Measurements from ENCODE around the gene COQ10A. TPM values are rescaled to one million over a fixed set of nuclear protein-coding genes. Genes with fewer than 3 reads are reported as not detected.

Gene COQ10A
- total RNA-seq, 4 donors from 2014 or later: 2.8 to 11.0 (median 5.8) TPM

DNA sequence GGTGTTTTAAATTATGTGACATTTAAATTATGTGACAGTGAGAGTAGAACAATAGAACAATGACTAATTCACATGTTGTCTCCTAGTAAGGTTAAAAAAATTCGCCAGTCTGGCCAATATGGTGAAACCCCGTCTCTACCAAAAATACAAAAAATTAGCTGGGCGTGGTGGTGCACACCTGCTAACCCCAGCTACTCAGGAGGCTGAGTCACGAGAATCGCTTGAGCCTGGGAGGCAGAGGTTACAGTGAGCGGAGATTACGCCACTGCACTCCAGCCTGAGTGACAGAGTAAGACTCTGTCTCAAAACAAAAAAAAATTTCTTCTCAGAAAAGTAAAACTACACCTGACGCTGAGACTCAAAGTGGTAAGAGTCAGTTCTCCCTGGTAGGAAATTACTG lies 30.7 kb downstream of the COQ10A start:
- no peak for DNase-seq (ENCODE audit: low spot score in 2 of 2)
- WGBS, 2 donors: 89 to 90% methylated on average over 8 of the region's 8 CpGs
- intact Hi-C loops (cut with DNase I; ENCODE audit: low total_unique reads): no loop called here
- no peak for TF ChIP-seq POLR2A (IDR thresholded peaks at IDR 0.05)
- TF ChIP-seq, protein P1, sequence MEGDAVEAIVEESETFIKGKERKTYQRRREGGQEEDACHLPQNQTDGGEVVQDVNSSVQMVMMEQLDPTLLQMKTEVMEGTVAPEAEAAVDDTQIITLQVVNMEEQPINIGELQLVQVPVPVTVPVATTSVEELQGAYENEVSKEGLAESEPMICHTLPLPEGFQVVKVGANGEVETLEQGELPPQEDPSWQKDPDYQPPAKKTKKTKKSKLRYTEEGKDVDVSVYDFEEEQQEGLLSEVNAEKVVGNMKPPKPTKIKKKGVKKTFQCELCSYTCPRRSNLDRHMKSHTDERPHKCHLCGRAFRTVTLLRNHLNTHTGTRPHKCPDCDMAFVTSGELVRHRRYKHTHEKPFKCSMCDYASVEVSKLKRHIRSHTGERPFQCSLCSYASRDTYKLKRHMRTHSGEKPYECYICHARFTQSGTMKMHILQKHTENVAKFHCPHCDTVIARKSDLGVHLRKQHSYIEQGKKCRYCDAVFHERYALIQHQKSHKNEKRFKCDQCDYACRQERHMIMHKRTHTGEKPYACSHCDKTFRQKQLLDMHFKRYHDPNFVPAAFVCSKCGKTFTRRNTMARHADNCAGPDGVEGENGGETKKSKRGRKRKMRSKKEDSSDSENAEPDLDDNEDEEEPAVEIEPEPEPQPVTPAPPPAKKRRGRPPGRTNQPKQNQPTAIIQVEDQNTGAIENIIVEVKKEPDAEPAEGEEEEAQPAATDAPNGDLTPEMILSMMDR (IDR thresholded peaks at IDR 0.05): no peak
- no peak overlapping the region for H3K4me3 ChIP-seq (ENCODE audit: low read depth, poor library complexity, severe bottlenecking)

DNA sequence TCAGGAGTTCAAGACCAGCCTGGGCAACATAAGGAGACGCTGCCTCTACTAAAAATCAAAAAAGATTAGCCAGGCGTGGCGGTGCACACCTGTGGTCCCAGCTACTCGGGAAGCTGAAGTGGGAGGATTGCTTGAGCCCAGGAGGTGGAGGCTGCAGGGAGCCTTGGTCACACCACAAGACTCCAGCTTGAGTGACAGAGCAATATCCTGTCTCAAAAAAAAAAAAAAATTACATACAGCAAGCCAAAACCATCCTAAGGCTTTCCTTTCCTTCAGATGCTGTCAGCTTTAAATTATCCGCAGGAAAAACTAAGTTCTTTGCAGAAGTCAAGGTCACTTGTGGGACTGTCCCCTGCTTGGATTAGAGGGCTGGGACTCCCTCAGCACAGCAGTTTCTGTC lies 32.1 kb downstream of the COQ10A start:
- H3K4me3 ChIP-seq (ENCODE audit: low read depth, poor library complexity, severe bottlenecking): no peak overlapping the region
- TF ChIP-seq, protein P1 (IDR thresholded peaks at IDR 0.05): no peak
- no peak for TF ChIP-seq POLR2A (IDR thresholded peaks at IDR 0.05)
- intact Hi-C loops (cut with DNase I; ENCODE audit: low total_unique reads): no loop called here
- WGBS, 2 donors: 82 to 84% methylated on average over 5 of the region's 5 CpGs
- no peak for DNase-seq (ENCODE audit: low spot score in 2 of 2)

DNA sequence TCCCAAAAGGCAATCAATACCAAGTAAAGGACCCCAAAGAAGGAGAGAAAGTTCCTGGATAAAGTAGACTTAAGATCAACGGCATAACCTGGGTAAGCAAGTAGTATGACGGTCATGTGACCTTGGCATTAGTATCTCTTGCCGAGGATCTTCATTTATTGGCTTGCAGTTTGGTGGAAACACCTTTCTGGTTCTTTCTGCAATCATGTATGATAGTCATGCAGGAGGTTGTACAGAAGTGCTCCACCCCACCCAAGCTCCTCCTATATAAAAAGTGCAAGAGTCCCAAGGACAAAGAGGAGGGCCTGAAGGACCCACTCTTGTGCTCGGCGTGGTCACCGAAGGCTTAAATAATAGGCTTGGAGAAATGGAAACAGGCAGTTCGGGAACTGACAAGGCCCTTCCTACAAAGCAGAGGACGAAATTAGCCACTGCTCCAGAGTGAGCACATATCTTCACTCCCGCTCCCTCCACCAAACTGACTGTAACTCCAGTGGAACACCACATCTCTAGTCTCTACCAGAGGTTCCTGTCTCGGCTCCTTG lies 32.6 kb downstream of the COQ10A start:
- intact Hi-C loops (cut with DNase I; ENCODE audit: low total_unique reads): no loop called here
- DNase-seq (ENCODE audit: low spot score in 2 of 2): peak in 1 of 2 donors; percentile 24
- 0 to 1% methylated on average over 10 of the region's 10 CpGs for WGBS, 2 donors
- peak overlapping the region; percentile 67 for H3K4me3 ChIP-seq (ENCODE audit: low read depth, poor library complexity, severe bottlenecking)
- TF ChIP-seq, protein P1 (IDR thresholded peaks at IDR 0.05): no peak
- no peak for TF ChIP-seq POLR2A (IDR thresholded peaks at IDR 0.05)

DNA sequence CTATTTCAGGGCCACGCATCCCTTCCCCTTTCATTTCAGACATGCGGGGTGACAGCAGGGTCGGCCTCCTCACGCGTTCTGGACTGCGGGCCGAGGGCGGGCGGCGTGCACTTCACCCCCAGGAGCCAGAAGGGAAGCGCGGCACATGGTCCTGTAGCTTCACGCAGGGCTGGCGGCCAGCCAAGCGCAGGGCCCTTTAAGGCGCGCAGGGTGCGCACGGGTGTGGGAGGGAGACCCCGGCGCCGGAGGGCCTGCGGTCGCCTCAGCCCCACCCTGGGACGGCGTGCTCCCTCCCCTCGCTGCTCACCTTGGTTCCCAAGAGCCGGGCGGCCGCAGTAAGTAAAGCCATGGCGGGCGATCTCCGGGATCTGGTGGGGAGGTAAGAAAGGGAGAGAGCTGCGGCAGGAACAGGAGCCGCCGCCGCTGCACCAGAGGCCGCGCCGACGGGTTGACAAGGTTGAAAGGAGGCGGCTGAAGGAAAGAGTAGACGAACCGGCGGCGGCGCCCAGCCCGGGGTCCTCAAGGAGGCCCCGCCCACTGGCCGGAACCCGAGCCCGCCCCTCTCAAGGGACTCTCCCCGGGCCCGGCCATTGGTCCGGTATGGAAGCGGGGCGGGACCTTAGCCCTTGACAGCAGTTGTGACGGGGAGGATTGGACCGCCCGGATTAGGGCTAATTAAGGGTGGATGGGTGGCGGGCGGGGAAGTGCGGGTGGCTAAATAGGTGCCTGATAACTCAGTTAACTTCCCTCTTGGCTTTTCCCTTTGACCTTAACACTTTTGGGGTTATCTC lies 33.3 kb downstream of the COQ10A start, which contains the start of gene CS:
Gene CS (minus strand): TSS at position 478 of the 791 bp plus-strand sequence. CDS start 129 bp downstream, at position 349.
- TF ChIP-seq, protein P1 (IDR thresholded peaks at IDR 0.05): no peak
- TF ChIP-seq POLR2A (IDR thresholded peaks at IDR 0.05): no peak
- intact Hi-C loops (cut with DNase I; ENCODE audit: low total_unique reads): no loop called here
- peak; percentile 99 to 100 for DNase-seq (ENCODE audit: low spot score in 2 of 2)
- peak within 1 kb of the TSS; percentile 67 for H3K4me3 ChIP-seq (ENCODE audit: low read depth, poor library complexity, severe bottlenecking)
- 0 to 1% methylated on average over 25 to 59 of the region's 63 CpGs for WGBS, 2 donors

DNA sequence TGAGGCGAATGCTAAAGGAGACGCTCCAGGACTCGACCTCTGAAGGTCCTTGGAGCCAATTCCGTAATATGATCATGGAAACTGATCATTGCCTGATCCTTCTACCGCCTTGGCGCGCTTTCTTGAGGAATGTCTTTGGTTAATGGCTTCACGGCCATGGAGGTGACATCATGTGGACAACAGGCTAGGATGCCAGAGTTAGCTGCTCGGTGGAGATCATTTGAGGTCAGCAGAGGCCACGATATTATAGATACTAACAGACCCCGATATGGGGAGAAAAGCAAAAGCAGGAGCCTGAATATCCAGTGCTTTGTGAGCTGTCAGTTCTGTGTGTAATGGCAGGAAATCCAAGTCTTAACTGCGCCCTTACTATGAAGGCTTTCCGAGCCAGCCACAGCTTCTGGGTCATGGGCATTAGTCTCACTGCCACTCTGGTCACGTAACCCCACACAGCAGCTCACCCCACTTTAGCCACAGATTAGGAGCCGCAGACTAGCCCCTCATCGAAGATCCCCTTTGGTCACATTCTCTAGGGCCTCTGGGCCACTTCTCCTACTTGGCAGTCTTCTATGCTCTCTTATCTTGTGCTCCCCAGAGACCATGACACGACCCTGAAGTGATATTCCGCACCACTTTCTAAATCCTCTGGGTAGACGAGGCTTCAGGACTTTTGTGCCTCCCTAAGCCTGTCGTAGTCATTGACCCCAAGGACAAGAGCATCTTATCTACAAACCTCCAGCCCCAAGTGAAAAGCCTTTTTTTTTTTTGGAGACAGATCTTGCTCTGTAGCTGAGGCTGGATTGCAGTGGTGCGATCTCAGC lies 34.1 kb downstream of the COQ10A start:
- no peak for DNase-seq (ENCODE audit: low spot score in 2 of 2)
- WGBS, 2 donors: 36 to 39% methylated on average over 21 of the region's 21 CpGs
- H3K4me3 ChIP-seq (ENCODE audit: low read depth, poor library complexity, severe bottlenecking): no peak overlapping the region
- TF ChIP-seq, protein P1 (IDR thresholded peaks at IDR 0.05): no peak
- TF ChIP-seq POLR2A (IDR thresholded peaks at IDR 0.05): no peak
- intact Hi-C loops (cut with DNase I; ENCODE audit: low total_unique reads): no loop called here

All from lower leg skin (tissue), 4 donors.